Ramos (cell line): ENCODE results near the gene PHLPP1.
"Not testable (repeated sequence)": the region's sequence is repeated elsewhere in the genome, so short reads cannot be mapped to it uniquely, and the experiment has no call there.

Experiments used
- in situ Hi-C: fragments of 300-500 bp; cut with MboI; formaldehyde crosslinking; loops from one replicate; pipeline ENCODE4 v1.14.3; 2022; ENCODE audit warnings: low sequenced_read_pairs; ENCODE audit not compliant: unreplicated experiment

The PHLPP1 gene

GRCh38 chr18:62795813-62796212 is 80.5 kb downstream of the PHLPP1 start:
- in situ Hi-C loops, result no loop called here

- in situ Hi-C loops, result no loop called here
Measured at GRCh38 chr18:62796216-62796621, 80.9 kb downstream of the PHLPP1 start.

GRCh38 chr18:62797329-62797728 is 82.0 kb downstream of the PHLPP1 start:
- in situ Hi-C loops, result no loop called here

GRCh38 chr18:62799977-62800376 is 84.6 kb downstream of the PHLPP1 start:
- in situ Hi-C loops, result no loop called here

GRCh38 chr18:62802523-62802922 is 87.2 kb downstream of the PHLPP1 start:
- in situ Hi-C loops, result no loop called here

- in situ Hi-C loops, result no loop called here
Measured at GRCh38 chr18:62807396-62807795, 92.1 kb downstream of the PHLPP1 start.

- in situ Hi-C loops, result no loop called here
Measured at GRCh38 chr18:62808123-62808522, 92.8 kb downstream of the PHLPP1 start.

- in situ Hi-C loops, result not testable (repeated sequence)
Measured at GRCh38 chr18:62809445-62809844, 94.1 kb downstream of the PHLPP1 start.

- in situ Hi-C loops, result no loop called here
Measured at GRCh38 chr18:62809900-62810299, 94.6 kb downstream of the PHLPP1 start.

- in situ Hi-C loops, result no loop called here
Measured at GRCh38 chr18:62810682-62811081, 95.3 kb downstream of the PHLPP1 start.

- in situ Hi-C loops, result no loop called here
Measured at GRCh38 chr18:62811674-62812073, 96.3 kb downstream of the PHLPP1 start.

GRCh38 chr18:62812242-62812641 is 96.9 kb downstream of the PHLPP1 start:
- in situ Hi-C loops, result no loop called here

- in situ Hi-C loops, result no loop called here
Measured at GRCh38 chr18:62812876-62813275, 97.5 kb downstream of the PHLPP1 start.

- in situ Hi-C loops, result no loop called here
Measured at GRCh38 chr18:62814132-62814759, 98.9 kb downstream of the PHLPP1 start.

- in situ Hi-C loops, result no loop called here
Measured at GRCh38 chr18:62825382-62825781, 110.0 kb downstream of the PHLPP1 start.

GRCh38 chr18:62827397-62827796 is 112.1 kb downstream of the PHLPP1 start:
- in situ Hi-C loops, result no loop called here

GRCh38 chr18:62828091-62828640 is 112.8 kb downstream of the PHLPP1 start:
- in situ Hi-C loops, result no loop called here

- in situ Hi-C loops, result no loop called here
Measured at GRCh38 chr18:62828852-62829251, 113.5 kb downstream of the PHLPP1 start.

- in situ Hi-C loops, result no loop called here
Measured at GRCh38 chr18:62829936-62830335, 114.6 kb downstream of the PHLPP1 start.

- in situ Hi-C loops, result no loop called here
Measured at GRCh38 chr18:62832282-62832681, 116.9 kb downstream of the PHLPP1 start.

GRCh38 chr18:62833494-62833893 is 118.2 kb downstream of the PHLPP1 start:
- in situ Hi-C loops, result no loop called here

- in situ Hi-C loops, result no loop called here
Measured at GRCh38 chr18:62834715-62835114, 119.4 kb downstream of the PHLPP1 start.
